ENCODE measurements around the gene TFPI2.

Gene TFPI2

DNA sequence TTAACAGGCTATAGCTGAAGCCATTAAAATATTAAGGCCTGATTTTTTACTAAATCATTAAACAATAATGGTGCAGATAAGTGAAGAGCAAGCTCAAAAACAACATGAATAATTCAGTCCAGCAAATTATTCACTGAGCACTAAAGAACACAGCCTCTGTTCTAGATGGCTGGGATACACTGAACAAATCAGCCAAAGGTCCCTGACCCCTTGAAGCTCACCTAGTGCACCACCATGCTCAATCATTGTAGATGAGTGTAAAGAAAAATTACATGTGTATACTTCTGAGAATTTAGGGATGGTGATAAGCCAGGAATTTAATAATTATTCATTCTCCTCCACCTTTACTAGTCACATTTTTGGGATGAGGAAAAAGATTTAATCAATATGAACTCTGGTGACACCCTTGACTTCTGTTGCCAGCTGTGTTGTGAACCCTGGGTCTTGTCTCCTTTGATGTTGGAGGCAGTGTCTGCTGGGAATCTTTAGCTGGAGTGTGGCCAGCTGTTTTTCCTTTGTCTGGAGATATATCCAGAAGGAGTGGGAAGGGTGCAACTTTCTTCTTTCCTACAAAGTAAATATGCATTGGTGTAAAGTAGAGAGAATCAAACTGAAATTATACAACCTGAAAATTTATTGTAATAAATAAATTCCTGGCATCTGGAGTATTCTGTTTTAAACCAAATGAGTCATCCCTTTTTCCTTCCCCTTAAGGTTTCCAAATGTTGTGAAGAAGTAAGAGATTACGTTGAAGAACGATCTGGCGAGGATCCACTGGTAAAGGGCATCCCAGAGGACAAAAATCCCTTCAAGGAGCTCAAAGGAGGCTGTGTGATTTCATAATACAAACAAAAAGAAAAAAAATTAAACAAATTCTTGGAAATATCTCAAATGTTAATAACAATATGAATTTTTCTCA is 19.8 kb upstream of the TFPI2 start:
- DNase-seq (ENCODE audit: low spot score), result no peak

- no peak for DNase-seq (ENCODE audit: low spot score)
Observed at GRCh38 chr7:93906267-93906666, 15.7 kb upstream of the TFPI2 start, which contains the start of gene GNGT1. TSS of gene GNGT1 (plus strand) at chr7:93906567. CDS start at chr7:93906747, 180 bp downstream.

DNA sequence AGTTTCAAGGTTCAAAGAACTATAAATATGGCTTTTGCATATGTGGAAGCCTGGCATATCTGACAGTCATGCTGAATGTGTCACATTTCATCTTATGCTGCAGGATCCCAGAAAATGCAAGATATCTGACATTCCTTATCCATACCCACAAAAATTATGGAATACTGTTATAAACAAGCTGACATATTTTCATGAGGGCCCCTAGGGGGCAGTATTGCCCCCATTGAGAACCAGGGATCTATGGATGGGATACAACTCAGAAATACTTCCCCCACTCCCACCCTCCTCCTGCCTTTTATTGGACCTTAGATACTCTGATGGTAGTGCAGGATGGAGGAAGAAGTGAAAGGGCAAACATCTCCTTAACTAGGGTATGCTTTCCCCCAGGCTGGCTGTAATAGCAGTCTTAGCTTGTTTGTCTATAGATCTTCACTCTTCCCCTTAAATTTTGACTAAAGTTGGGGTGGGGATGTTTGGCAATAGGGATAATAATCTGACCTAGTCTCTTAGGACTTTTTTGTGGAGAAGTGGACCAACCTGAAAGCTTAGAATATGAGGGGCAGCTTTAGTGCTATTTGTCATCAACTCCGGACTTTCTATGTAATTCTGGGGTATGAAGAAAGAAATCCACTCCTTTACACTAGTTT is 12.3 kb upstream of the TFPI2 start:
- DNase-seq (ENCODE audit: low spot score), result peak; percentile 40

- DNase-seq (ENCODE audit: low spot score), result no peak
Observed at GRCh38 chr7:93897680-93898079, 7.1 kb upstream of the TFPI2 start.

DNA sequence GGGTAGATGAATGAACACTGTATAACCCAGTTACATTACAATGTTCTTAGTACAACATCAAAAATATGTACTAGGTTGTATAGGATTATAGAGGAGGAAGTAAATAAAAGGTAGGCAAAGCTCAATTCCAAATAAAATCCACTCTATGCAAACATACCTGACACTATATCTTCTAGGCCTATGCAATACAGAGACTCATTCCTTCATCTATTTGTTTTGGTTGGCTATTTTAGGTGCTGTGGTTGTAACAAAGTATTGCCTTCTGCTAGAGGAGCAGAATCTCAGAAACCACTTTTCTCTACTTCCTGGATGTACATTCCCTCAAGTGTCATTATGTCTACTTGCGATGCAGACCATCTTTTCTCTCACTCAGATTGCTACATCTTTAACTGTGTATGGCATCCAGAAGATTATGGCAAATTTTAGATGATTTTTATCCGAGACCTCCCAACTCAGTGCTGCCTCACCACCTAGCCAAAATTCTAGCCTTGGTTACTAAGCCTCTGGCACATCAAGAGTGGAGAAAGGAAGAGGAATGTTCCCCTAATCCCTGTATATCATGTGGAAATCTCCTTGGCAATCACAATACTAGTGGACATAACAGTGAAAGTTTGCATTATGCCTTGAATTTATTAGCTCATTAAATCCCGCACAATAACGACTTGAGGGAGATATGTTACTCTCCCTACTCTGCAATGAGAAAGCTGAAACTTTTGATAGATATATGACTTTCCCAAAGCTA is 5.5 kb upstream of the TFPI2 start:
- no peak for DNase-seq (ENCODE audit: low spot score)

GRCh38 chr7:93894966-93895640 is 4.5 kb upstream of the TFPI2 start:
- peak; percentile 52 for DNase-seq (ENCODE audit: low spot score)

GRCh38 chr7:93894426-93894825 is 3.9 kb upstream of the TFPI2 start:
- DNase-seq (ENCODE audit: low spot score), result no peak

DNA sequence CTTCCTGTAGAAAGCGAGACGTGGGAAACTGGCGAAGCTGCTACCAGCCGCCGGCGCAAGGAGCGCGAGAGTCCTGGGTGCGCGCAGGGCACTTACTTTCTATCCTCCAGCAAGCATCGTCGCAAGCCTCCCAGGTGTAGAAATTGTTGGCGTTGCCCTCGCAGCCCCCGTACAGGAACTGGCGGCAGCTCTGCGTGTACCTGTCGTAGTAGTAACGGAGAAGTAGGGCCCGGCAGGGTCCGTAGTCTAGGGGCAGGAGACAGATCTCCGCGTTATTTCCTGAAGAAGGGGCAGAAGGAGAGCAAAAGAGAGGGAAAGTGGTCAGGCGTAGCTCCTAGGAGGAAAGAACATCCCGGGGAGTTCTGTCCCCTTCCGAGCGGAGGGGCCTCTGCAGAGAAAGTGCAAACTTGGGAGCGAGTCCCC is 501 bp downstream of the TFPI2 start:
- no peak for DNase-seq (ENCODE audit: low spot score)

GRCh38 chr7:93889261-93889660 is 1.3 kb downstream of the TFPI2 start:
- no peak for DNase-seq (ENCODE audit: low spot score)

DNA sequence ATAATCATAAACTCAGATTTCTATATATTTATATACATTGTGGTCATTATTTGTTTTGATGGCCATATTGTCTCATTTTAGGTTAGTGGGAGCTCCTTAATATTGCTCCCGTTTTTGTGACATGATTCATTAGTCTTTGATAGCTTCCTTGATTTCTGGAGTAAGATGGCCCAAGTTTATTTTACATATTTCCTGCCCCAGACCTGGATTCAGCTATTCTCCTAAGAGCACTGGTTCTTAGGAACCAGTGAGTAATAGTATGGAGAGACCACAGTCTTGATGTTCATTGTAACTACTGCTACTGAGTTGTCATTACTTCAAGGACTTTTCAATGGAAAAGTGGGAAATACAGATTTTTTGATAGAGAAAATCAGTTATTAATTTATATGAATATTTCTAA is 6.0 kb downstream of the TFPI2 start:
- DNase-seq (ENCODE audit: low spot score), result no peak

GRCh38 chr7:93883917-93884345 is 6.6 kb downstream of the TFPI2 start:
- DNase-seq (ENCODE audit: low spot score), result no peak

- DNase-seq (ENCODE audit: low spot score), result no peak
Observed at GRCh38 chr7:93883078-93883916, 7.3 kb downstream of the TFPI2 start.

DNA sequence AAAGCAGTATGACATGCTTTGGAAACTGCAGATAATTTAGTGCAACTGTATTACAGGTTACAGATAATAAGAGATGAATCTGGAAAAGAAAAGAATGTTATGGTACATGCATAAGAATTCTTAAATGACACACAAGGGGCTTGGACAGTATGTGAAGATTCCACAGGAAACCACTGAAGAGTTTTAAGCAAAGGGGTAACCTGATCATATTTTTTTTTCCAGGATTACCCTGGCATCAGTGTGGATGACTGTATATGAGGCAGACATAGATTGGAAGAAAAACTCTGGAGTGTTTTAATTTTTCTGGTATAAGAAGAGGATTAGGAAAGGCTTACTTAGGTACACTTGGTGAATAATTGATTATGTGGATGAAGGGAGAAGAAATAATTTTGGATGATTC is 8.1 kb downstream of the TFPI2 start:
- DNase-seq (ENCODE audit: low spot score), result no peak

DNA sequence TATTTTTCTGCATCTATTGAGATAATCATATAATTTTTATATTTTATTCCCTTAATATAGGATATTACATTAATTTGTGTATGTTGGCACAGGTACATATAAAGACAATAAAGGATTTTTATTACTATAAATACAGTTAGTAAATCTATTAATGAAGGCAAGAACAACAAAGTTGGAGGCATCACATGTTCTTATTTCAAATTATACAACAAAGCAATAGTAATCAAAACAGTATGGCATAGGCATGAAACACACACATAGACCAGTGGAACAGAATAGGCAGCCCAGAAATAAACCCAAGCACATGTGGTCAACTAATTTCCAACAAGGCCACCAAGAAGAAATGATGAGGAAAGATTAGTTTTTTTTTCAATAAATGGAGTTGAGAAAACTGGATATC is 11.2 kb downstream of the TFPI2 start:
- DNase-seq (ENCODE audit: low spot score), result no peak

GRCh38 chr7:93877742-93878141 is 12.8 kb downstream of the TFPI2 start:
- no peak for DNase-seq (ENCODE audit: low spot score)

GRCh38 chr7:93873998-93874574 is 16.5 kb downstream of the TFPI2 start:
- no peak for DNase-seq (ENCODE audit: low spot score)

- DNase-seq (ENCODE audit: low spot score), result no peak
Observed at GRCh38 chr7:93866886-93867285, 23.7 kb downstream of the TFPI2 start.

- no peak for DNase-seq (ENCODE audit: low spot score)
Observed at GRCh38 chr7:93862651-93863050, 27.9 kb downstream of the TFPI2 start.

DNA sequence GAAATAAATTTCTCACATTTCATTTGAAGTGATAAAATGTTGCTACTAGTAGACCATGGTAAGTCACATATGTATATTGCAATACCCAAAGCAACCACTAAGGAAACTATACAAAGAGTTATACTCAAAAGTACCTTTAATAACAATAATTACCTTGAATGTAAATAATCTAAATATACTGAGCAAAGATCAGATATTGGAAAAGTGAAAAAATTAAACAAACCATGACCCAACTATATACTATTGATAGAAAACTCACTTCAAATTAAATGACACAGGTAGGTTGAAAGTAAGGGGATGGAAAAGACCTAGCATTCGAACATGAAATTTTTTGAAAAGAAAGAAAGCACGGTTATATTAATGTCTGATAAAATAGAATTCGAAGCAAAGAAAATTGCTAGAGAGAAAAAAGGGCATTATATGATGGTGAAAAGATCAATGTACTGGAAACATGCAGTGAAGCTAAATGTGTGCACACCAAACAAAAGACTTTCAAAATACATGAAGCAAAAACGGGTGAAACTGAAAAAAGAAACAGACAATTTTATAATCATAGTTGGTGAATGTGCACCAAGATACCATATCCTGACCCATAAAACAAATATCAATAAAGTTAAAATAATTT is 29.1 kb downstream of the TFPI2 start:
- no peak for DNase-seq (ENCODE audit: low spot score)

- no peak for DNase-seq (ENCODE audit: low spot score)
Observed at GRCh38 chr7:93860261-93860660, 30.3 kb downstream of the TFPI2 start.
